Activated gamma-delta T cell treated with Interleukin-2 at 50 U/mL for 16 hours (primary cell): ENCODE data around the gene TMEM163.

Experiments used
- DNase-seq: peaks from one replicate; pipeline ENCODE4 v3.0.0-alpha.2; 2020

TMEM163 gene

GRCh38 chr2:134452042-134452733, 266.6 kb downstream of the TMEM163 start:
- no peak for DNase-seq

- DNase-seq, result no peak
Measured at GRCh38 chr2:134451347-134451630, 267.5 kb downstream of the TMEM163 start.

- DNase-seq, result no peak
Measured at GRCh38 chr2:134449751-134450513, 268.9 kb downstream of the TMEM163 start.

- DNase-seq, result no peak
Measured at GRCh38 chr2:134449157-134449556, 269.6 kb downstream of the TMEM163 start.

GRCh38 chr2:134448650-134449049, 270.1 kb downstream of the TMEM163 start:
- DNase-seq, result no peak

GRCh38 chr2:134447669-134448068, 271.1 kb downstream of the TMEM163 start:
- no peak for DNase-seq

GRCh38 chr2:134446383-134447017, 272.3 kb downstream of the TMEM163 start:
- no peak for DNase-seq

- no peak for DNase-seq
Measured at GRCh38 chr2:134445985-134446382, 272.8 kb downstream of the TMEM163 start.

GRCh38 chr2:134445116-134445515, 273.7 kb downstream of the TMEM163 start:
- no peak for DNase-seq

- no peak for DNase-seq
Measured at GRCh38 chr2:134443814-134444480, 274.9 kb downstream of the TMEM163 start.

- DNase-seq, result no peak
Measured at GRCh38 chr2:134441153-134441863, 277.5 kb downstream of the TMEM163 start.

- no peak for DNase-seq
Measured at GRCh38 chr2:134440336-134440909, 278.4 kb downstream of the TMEM163 start.

- no peak for DNase-seq
Measured at GRCh38 chr2:134438371-134438770, 280.4 kb downstream of the TMEM163 start.

- DNase-seq, result no peak
Measured at GRCh38 chr2:134436706-134437105, 282.1 kb downstream of the TMEM163 start.

GRCh38 chr2:134435936-134436335, 282.9 kb downstream of the TMEM163 start:
- no peak for DNase-seq

GRCh38 chr2:134435505-134435904, 283.3 kb downstream of the TMEM163 start:
- DNase-seq, result no peak

- DNase-seq, result no peak
Measured at GRCh38 chr2:134433979-134434378, 284.8 kb downstream of the TMEM163 start.

GRCh38 chr2:134433469-134433868, 285.3 kb downstream of the TMEM163 start:
- no peak for DNase-seq

- no peak for DNase-seq
Measured at GRCh38 chr2:134432435-134432883, 286.3 kb downstream of the TMEM163 start.

GRCh38 chr2:134431838-134432434, 286.9 kb downstream of the TMEM163 start:
- no peak for DNase-seq

- DNase-seq, result no peak
Measured at GRCh38 chr2:134429886-134430285, 288.9 kb downstream of the TMEM163 start.

GRCh38 chr2:134426721-134427120, 292.1 kb downstream of the TMEM163 start:
- DNase-seq, result no peak
